K562 (cell line): ENCODE data around the gene PIP4K2C.

Experiments used
- LEF1 ChIP-seq: fragments of 450-650 bp; IDR thresholded peaks from 2 replicates; pipeline ENCODE4 v1.6.1; 2016; ENCODE audit warnings: mild to moderate bottlenecking
- NCOA2 ChIP-seq, 2 experiments: fragments of 450-650 bp; IDR thresholded peaks; 2 replicates each; pipeline ENCODE4 v1.6.1; 2018; ENCODE audit warnings: mild to moderate bottlenecking in 2 of 2, moderate library complexity in 1 of 2; ENCODE audit not compliant: partially characterized antibody in 2 of 2
- POLR2A ChIP-seq: fragments of 450-650 bp; conservative IDR thresholded peaks from 2 replicates; pipeline ENCODE4 v1.6.1; 2016
- POLR2AphosphoS5 ChIP-seq: IDR thresholded peaks from 2 replicates; pipeline ENCODE4 v1.6.1; 2011; ENCODE audit warnings: mild to moderate bottlenecking, low read depth, low read length, moderate library complexity; ENCODE audit not compliant: control insufficient read depth, insufficient read depth
- RFX5 ChIP-seq: IDR thresholded peaks from 2 replicates; pipeline ENCODE4 v1.6.1; 2011; ENCODE audit warnings: low read depth, mild to moderate bottlenecking, improper control_type of control experiment, low read length
- SETDB1 ChIP-seq: IDR thresholded peaks from one replicate; pipeline ENCODE4 v1.6.1; 2012; ENCODE audit warnings: low read length, control low read depth, inconsistent platforms
- TBL1XR1 ChIP-seq, 2 experiments: IDR thresholded peaks; 2 replicates each; pipeline ENCODE4 v1.6.1; 2012; ENCODE audit warnings: improper control_type of control experiment in 2 of 2, low read length in 2 of 2, mild to moderate bottlenecking in 1 of 2
- TEAD4 ChIP-seq, 2 experiments: sonication (generic) in 1 of 2; formaldehyde crosslinking in 1 of 2; IDR thresholded peaks; 2 replicates each; pipeline versions ENCODE4 v1.6.1 to v1.8.0; 2012 to 2022; ENCODE audit warnings: borderline replicate concordance in 1 of 2, inconsistent platforms in 1 of 2, low read length in 1 of 2, mild to moderate bottlenecking in 1 of 2, missing genetic modification reagents in 1 of 2
- ZC3H11A ChIP-seq: IDR thresholded peaks from 2 replicates; pipeline ENCODE4 v1.6.1; 2012; ENCODE audit warnings: low read depth, low read length, improper control_type of control experiment
- TF ChIP-seq, protein P1 (sequence below), 3 experiments: IDR thresholded peaks in 2 of 3; conservative IDR thresholded peaks in 1 of 3; 2 replicates each; pipeline ENCODE4 v1.5.1; 2011 to 2012; ENCODE audit warnings: low read length in 3 of 3, mild to moderate bottlenecking in 3 of 3, control low read depth in 2 of 3, improper control_type of control experiment in 1 of 3, inconsistent platforms in 1 of 3, low read depth in 1 of 3, mixed read lengths in 1 of 3, moderate library complexity in 1 of 3; ENCODE audit not compliant: insufficient read depth in 2 of 3

DNA sequence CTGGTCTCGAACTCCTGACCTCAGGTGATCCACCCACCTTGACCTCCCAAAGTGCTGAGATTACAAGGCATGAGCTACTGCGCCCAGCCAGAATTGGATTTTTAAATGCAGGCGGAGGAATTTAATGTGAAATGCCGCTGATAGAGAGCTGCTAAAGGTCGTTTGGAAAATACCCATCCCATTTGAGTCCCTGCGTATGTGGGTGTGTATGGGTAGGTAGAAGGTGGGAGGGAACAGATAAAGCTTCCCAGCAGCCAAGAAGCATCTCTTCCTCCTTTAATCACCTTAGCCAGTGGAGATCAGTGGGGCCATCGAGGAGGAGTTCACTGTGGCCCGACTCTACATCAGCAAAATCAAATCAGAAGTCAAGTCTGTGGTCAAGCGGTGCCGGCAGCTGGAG is 16.2 kb upstream of the PIP4K2C start:
- TF ChIP-seq TEAD4 (IDR thresholded peaks at IDR 0.05; ENCODE audit: low read length) = no peak
- TF ChIP-seq TEAD4 (CRISPR knock-in tag; IDR thresholded peaks at IDR 0.05; ENCODE audit: borderline replicate concordance) = no peak
- no peak for TF ChIP-seq NCOA2 (IDR thresholded peaks at IDR 0.05; ENCODE audit: partially characterized antibody in 2 of 2)
- no peak for TF ChIP-seq LEF1
- TF ChIP-seq ZC3H11A = no peak
- TF ChIP-seq, protein P1, sequence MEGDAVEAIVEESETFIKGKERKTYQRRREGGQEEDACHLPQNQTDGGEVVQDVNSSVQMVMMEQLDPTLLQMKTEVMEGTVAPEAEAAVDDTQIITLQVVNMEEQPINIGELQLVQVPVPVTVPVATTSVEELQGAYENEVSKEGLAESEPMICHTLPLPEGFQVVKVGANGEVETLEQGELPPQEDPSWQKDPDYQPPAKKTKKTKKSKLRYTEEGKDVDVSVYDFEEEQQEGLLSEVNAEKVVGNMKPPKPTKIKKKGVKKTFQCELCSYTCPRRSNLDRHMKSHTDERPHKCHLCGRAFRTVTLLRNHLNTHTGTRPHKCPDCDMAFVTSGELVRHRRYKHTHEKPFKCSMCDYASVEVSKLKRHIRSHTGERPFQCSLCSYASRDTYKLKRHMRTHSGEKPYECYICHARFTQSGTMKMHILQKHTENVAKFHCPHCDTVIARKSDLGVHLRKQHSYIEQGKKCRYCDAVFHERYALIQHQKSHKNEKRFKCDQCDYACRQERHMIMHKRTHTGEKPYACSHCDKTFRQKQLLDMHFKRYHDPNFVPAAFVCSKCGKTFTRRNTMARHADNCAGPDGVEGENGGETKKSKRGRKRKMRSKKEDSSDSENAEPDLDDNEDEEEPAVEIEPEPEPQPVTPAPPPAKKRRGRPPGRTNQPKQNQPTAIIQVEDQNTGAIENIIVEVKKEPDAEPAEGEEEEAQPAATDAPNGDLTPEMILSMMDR (IDR thresholded peaks at IDR 0.05 in 2 of 3, conservative IDR thresholded peaks at IDR 0.05 in 1 of 3; ENCODE audit: insufficient read depth in 2 of 3, low read depth in 1 of 3, low read length in 3 of 3) = no peak
- TF ChIP-seq SETDB1 = no peak
- TF ChIP-seq POLR2A = no peak
- no peak for TF ChIP-seq TBL1XR1 (IDR thresholded peaks at IDR 0.05; ENCODE audit: low read length in 2 of 2)
- no peak for TF ChIP-seq POLR2AphosphoS5
- TF ChIP-seq RFX5 = no peak
